Lower leg skin (tissue), 3 donors: ENCODE data around the gene PREP.

Experiments
- POLR2A ChIP-seq, 2 donors: fragments of 450-650 bp; IDR thresholded peaks; one replicate each; pipeline ENCODE4 v1.6.1; 2016 to 2017; ENCODE audit warnings: antibody characterized with exemption in 2 of 2, mild to moderate bottlenecking in 1 of 2, moderate library complexity in 1 of 2
- TF ChIP-seq, protein P1 (sequence below), 3 donors: fragments of 450-650 bp; IDR thresholded peaks; one replicate each; pipeline ENCODE4 v1.5.1; 2016; ENCODE audit warnings: antibody characterized with exemption in 3 of 3, mild to moderate bottlenecking in 3 of 3, moderate library complexity in 2 of 3

DNA sequence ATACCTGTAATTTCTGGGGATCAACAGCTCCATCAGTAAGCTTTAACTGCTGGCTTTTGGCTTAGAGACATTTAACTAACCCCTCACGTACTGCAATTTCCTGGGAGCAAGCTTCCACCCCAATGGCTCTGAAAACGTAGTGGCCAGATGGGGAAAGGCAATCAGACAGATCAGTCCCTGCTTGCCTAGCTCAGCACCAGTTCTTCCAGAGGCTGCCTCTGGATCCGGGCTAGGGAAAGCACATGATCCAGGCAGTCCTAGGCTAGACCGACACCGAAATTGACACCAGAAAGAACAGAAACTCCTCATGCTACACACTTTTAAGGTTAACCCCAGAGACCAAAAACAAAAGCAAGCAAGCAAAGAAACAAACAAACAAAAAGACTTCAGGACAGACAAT lies 13.3 kb downstream of the PREP start:
- TF ChIP-seq, protein P1, sequence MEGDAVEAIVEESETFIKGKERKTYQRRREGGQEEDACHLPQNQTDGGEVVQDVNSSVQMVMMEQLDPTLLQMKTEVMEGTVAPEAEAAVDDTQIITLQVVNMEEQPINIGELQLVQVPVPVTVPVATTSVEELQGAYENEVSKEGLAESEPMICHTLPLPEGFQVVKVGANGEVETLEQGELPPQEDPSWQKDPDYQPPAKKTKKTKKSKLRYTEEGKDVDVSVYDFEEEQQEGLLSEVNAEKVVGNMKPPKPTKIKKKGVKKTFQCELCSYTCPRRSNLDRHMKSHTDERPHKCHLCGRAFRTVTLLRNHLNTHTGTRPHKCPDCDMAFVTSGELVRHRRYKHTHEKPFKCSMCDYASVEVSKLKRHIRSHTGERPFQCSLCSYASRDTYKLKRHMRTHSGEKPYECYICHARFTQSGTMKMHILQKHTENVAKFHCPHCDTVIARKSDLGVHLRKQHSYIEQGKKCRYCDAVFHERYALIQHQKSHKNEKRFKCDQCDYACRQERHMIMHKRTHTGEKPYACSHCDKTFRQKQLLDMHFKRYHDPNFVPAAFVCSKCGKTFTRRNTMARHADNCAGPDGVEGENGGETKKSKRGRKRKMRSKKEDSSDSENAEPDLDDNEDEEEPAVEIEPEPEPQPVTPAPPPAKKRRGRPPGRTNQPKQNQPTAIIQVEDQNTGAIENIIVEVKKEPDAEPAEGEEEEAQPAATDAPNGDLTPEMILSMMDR (IDR thresholded peaks at IDR 0.05), result no peak
- TF ChIP-seq POLR2A (IDR thresholded peaks at IDR 0.05), result no peak
